HEK293 (cell line): ENCODE data around the gene SOX12.

Experiments used
- GLI4 ChIP-seq: fragments of 450-650 bp; formaldehyde crosslinking; IDR thresholded peaks from 2 replicates; pipeline ENCODE4 v1.5.1; 2016; ENCODE audit warnings: missing biosample characterization, missing genetic modification characterization
- HOXD13 ChIP-seq: sonication (generic); formaldehyde crosslinking; IDR thresholded peaks from 2 replicates; pipeline ENCODE4 v1.8.0; 2022; ENCODE audit warnings: missing genetic modification reagents, borderline replicate concordance
- KLF1 ChIP-seq: fragments of 450-650 bp; formaldehyde crosslinking; IDR thresholded peaks from 2 replicates; pipeline ENCODE4 v1.5.1; 2016; ENCODE audit warnings: missing biosample characterization, missing genetic modification characterization
- KLF8 ChIP-seq: fragments of 450-650 bp; formaldehyde crosslinking; IDR thresholded peaks from 2 replicates; pipeline ENCODE4 v1.5.1; 2016; ENCODE audit warnings: missing biosample characterization, missing genetic modification characterization
- REST ChIP-seq: fragments of 450-650 bp; formaldehyde crosslinking; IDR thresholded peaks from 2 replicates; pipeline ENCODE4 v1.5.1; 2016; ENCODE audit warnings: missing biosample characterization, missing genetic modification characterization
- SCRT1 ChIP-seq: fragments of 450-650 bp; formaldehyde crosslinking; IDR thresholded peaks from 2 replicates; pipeline ENCODE4 v1.5.1; 2016; ENCODE audit warnings: missing biosample characterization, missing genetic modification characterization, borderline replicate concordance
- SP7 ChIP-seq: fragments of 450-650 bp; formaldehyde crosslinking; IDR thresholded peaks from 2 replicates; pipeline ENCODE4 v1.5.1; 2016; ENCODE audit warnings: missing biosample characterization, missing genetic modification characterization
- YY2 ChIP-seq: fragments of 450-650 bp; formaldehyde crosslinking; IDR thresholded peaks from 2 replicates; pipeline ENCODE4 v1.5.1; 2016; ENCODE audit warnings: missing biosample characterization, missing genetic modification characterization
- ZNF112 ChIP-seq: fragments of 450-650 bp; formaldehyde crosslinking; IDR thresholded peaks from 2 replicates; pipeline ENCODE4 v1.5.0; 2017; ENCODE audit warnings: missing biosample characterization, missing genetic modification characterization
- ZNF148 ChIP-seq: fragments of 450-650 bp; formaldehyde crosslinking; IDR thresholded peaks from 2 replicates; pipeline ENCODE4 v1.5.0; 2017; ENCODE audit warnings: missing biosample characterization, missing genetic modification characterization, borderline replicate concordance
- ZNF18 ChIP-seq: fragments of 450-650 bp; formaldehyde crosslinking; IDR thresholded peaks from 2 replicates; pipeline ENCODE4 v1.5.1; 2016; ENCODE audit warnings: missing biosample characterization, missing genetic modification characterization
- ZNF266 ChIP-seq: fragments of 450-650 bp; formaldehyde crosslinking; IDR thresholded peaks from 2 replicates; pipeline ENCODE4 v1.5.1; 2016; ENCODE audit warnings: missing biosample characterization, missing genetic modification characterization, low read depth
- ZNF292 ChIP-seq: fragments of 450-650 bp; formaldehyde crosslinking; IDR thresholded peaks from 2 replicates; pipeline ENCODE4 v1.5.1; 2016; ENCODE audit warnings: low read depth, missing biosample characterization, missing genetic modification characterization, borderline replicate concordance
- ZNF335 ChIP-seq: fragments of 450-650 bp; formaldehyde crosslinking; conservative IDR thresholded peaks from 2 replicates; pipeline ENCODE4 v1.5.1; 2016; ENCODE audit warnings: missing biosample characterization, missing genetic modification characterization
- ZNF416 ChIP-seq: fragments of 450-650 bp; formaldehyde crosslinking; IDR thresholded peaks from 2 replicates; pipeline ENCODE4 v1.5.1; 2016; ENCODE audit warnings: missing biosample characterization, missing genetic modification characterization
- ZNF426 ChIP-seq: fragments of 450-650 bp; formaldehyde crosslinking; IDR thresholded peaks from 2 replicates; pipeline ENCODE4 v1.5.1; 2017; ENCODE audit warnings: missing biosample characterization, missing genetic modification characterization, mild to moderate bottlenecking, inconsistent platforms, moderate library complexity
- ZNF473 ChIP-seq: fragments of 450-650 bp; formaldehyde crosslinking; IDR thresholded peaks from 2 replicates; pipeline ENCODE4 v1.5.1; 2017; ENCODE audit warnings: missing biosample characterization, missing genetic modification characterization
- ZNF555 ChIP-seq: fragments of 450-650 bp; formaldehyde crosslinking; conservative IDR thresholded peaks from 2 replicates; pipeline ENCODE4 v1.5.1; 2017; ENCODE audit warnings: missing biosample characterization, mild to moderate bottlenecking, missing genetic modification characterization, inconsistent platforms
- ZNF600 ChIP-seq: fragments of 450-650 bp; formaldehyde crosslinking; IDR thresholded peaks from 2 replicates; pipeline ENCODE4 v1.5.1; 2016; ENCODE audit warnings: missing biosample characterization, missing genetic modification characterization
- ZNF639 ChIP-seq: fragments of 450-650 bp; formaldehyde crosslinking; IDR thresholded peaks from 2 replicates; pipeline ENCODE4 v1.5.1; 2016; ENCODE audit warnings: missing biosample characterization, missing genetic modification characterization
- ZNF776 ChIP-seq: fragments of 450-650 bp; formaldehyde crosslinking; IDR thresholded peaks from 2 replicates; pipeline ENCODE4 v1.5.0; 2017; ENCODE audit warnings: missing biosample characterization, missing genetic modification characterization, borderline replicate concordance
- ZSCAN18 ChIP-seq: fragments of 450-650 bp; formaldehyde crosslinking; IDR thresholded peaks from 2 replicates; pipeline ENCODE4 v1.5.1; 2016; ENCODE audit warnings: missing biosample characterization, missing genetic modification characterization

Gene SOX12

GRCh38 chr20:378961-379336 is 53.6 kb downstream of the SOX12 start (continued):
- TF ChIP-seq ZNF292 (tag by site-specific recombination) (no peak), REST (tag by site-specific recombination) (no peak), ZNF335 (0 out of 2 replicates have a peak, but pooled peaks have one; percentile 23), ZNF555 (tag by site-specific recombination) (no peak), SCRT1 (tag by site-specific recombination) (no peak), HOXD13 (CRISPR knock-in tag) (no peak), ZNF600 (tag by site-specific recombination) (0 out of 2 replicates have a peak, but pooled peaks have one; percentile 13), ZNF416 (tag by site-specific recombination) (no peak), ZNF266 (tag by site-specific recombination) (no peak), ZSCAN18 (tag by site-specific recombination) (no peak), ZNF148 (no peak), ZNF18 (no peak), KLF8 (tag by site-specific recombination) (no peak; the same call in 1 of the 2 replicates), ZNF639 (no peak), ZNF426 (no peak), ZNF776 (tag by site-specific recombination) (no peak), SP7 (tag by site-specific recombination) (0 out of 2 replicates have a peak, but pooled peaks have one; percentile 46), YY2 (tag by site-specific recombination) (no peak), KLF1 (tag by site-specific recombination) (peak; percentile 7; the same call in 1 of the 2 replicates), ZNF473 (no peak), ZNF112 (tag by site-specific recombination) (no peak), GLI4 (no peak)
